A673 (cell line): ENCODE measurements around the gene PAM16. TPM values are rescaled to one million over a fixed set of nuclear protein-coding genes. Genes with fewer than 3 reads are reported as not detected.
A peak's percentile ranks its signal among the peaks of the same experiment; 100 is the strongest.

Experiments used
- BruUV-seq: library from RNA; stranded (reverse); fragments of 400-500 nt; replicated peaks from 2 replicates; lab custom pipeline; 2021; lab: Mats Ljungman, UMichigan
- CTCF ChIA-PET: fragments of 300-600 bp; sonication (Branson Sonifier 250); formaldehyde crosslinking; loops from one replicate; lab custom pipeline; 2022; ENCODE audit warnings: antibody characterized with exemption; lab: Charles Lee
- POLR2A ChIA-PET: fragments of 300-600 bp; sonication (Branson Sonifier 250); formaldehyde crosslinking; loops from one replicate; lab custom pipeline; 2022; ENCODE audit warnings: antibody characterized with exemption; ENCODE audit not compliant: low non-redundant PET; lab: Charles Lee
- DNase-seq: peaks from one replicate; pipeline ENCODE4 v3.0.0-alpha.2; 2015; ENCODE audit warnings: low spot score
- H3K27ac ChIP-seq: fragments of 200-600 bp; sonication (generic); 2 replicates; pipeline ENCODE4 v1.5.1; 2016; ENCODE audit warnings: mixed run types, low read depth, mild to moderate bottlenecking, mixed read lengths, antibody characterized with exemption, low read length; ENCODE audit not compliant: poor library complexity, severe bottlenecking
- H3K27me3 ChIP-seq: fragments of 200-600 bp; sonication (generic); replicated peaks from 2 replicates; pipeline ENCODE4 v1.6.1; 2017; ENCODE audit warnings: mixed run types, low read depth, mild to moderate bottlenecking, mixed read lengths, antibody characterized with exemption, low read length; ENCODE audit not compliant: insufficient read depth, poor library complexity
- H3K36me3 ChIP-seq: fragments of 200-600 bp; sonication (generic); 2 replicates; pipeline ENCODE4 v1.6.1; 2016; ENCODE audit warnings: mixed run types, mild to moderate bottlenecking, mixed read lengths, antibody characterized with exemption, low read length; ENCODE audit not compliant: insufficient read depth, poor library complexity, severe bottlenecking
- H3K4me1 ChIP-seq: fragments of 200-600 bp; sonication (generic); 2 replicates; pipeline ENCODE4 v1.6.1; 2017; ENCODE audit warnings: mixed run types, mild to moderate bottlenecking, mixed read lengths, antibody characterized with exemption, low read length; ENCODE audit not compliant: insufficient read depth, poor library complexity, severe bottlenecking
- H3K4me3 ChIP-seq: fragments of 200-600 bp; sonication (generic); 2 replicates; pipeline ENCODE4 v1.5.1; 2016; ENCODE audit warnings: low read depth, mixed run types, mild to moderate bottlenecking, mixed read lengths, low read length; ENCODE audit not compliant: poor library complexity, severe bottlenecking
- H3K9me3 ChIP-seq: fragments of 200-600 bp; sonication (generic); 2 replicates; pipeline ENCODE4 v1.6.1; 2016; ENCODE audit warnings: mixed run types, low read depth, mild to moderate bottlenecking, mixed read lengths, antibody characterized with exemption, low read length; ENCODE audit not compliant: poor library complexity, severe bottlenecking
- CTCF ChIP-seq: fragments of 300-800, 200-600 bp; sonication (generic); conservative IDR thresholded peaks from 2 replicates; pipeline ENCODE4 v1.5.1; 2017; ENCODE audit warnings: low read depth, mild to moderate bottlenecking, antibody characterized with exemption, low read length, moderate library complexity, mixed read lengths
- EZH2 ChIP-seq: fragments of 200-600 bp; sonication (generic); IDR thresholded peaks from 2 replicates; pipeline ENCODE4 v1.6.1; 2017; ENCODE audit warnings: borderline replicate concordance, low read depth, mild to moderate bottlenecking, mixed read lengths, antibody characterized with exemption, low read length; ENCODE audit not compliant: poor library complexity, severe bottlenecking
- intact Hi-C: fragments of 100-400 bp; cut with micrococcal nuclease; formaldehyde crosslinking; loops from one replicate; pipeline ENCODE4 v1.10.0; 2022; ENCODE audit not compliant: unreplicated experiment
- total RNA-seq: library from RNA; stranded (reverse); gene quantifications from 2 replicates; pipeline ENCODE4 v1.2.3, GENCODE V29; 2021

The PAM16 gene
- total RNA-seq, 1 experiment from 2014 or later: 90.3 TPM

DNA sequence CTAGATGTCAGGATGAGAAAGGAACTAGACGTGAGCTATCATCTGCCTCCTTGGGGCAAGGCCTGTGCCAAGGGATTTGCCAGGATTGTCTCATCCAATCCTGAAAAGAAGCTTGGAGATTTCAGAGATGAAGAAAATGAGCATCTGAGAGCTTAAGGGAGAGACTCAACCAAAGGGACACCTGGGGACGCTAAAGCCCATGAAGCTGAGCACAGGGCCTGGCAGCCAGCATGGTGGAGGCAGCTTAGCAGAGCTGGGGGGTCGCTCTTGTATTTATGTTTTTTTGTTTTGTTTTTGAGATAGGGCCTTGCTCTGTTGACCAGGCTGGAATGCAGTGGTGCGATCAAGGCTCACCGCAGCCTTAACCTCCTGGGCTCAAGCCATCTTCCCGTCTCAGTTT lies 53.6 kb downstream of the PAM16 start:
- no peaks in the 10 kb centered on the region for H3K27me3 ChIP-seq
- no peaks in the 10 kb centered on the region for H3K9me3 ChIP-seq
- TF ChIP-seq CTCF: no peak
- TF ChIP-seq EZH2: no peak
- CTCF ChIA-PET: no interaction called here
- intact Hi-C loops: no loop called here
- H3K4me3 ChIP-seq: no peak overlapping the region
- no peak for DNase-seq
- H3K4me1 ChIP-seq: peaks cover 22% of the 10 kb centered on the region
- no peaks in the 10 kb centered on the region for H3K36me3 ChIP-seq
- no TSS peak for BruUV-seq
- no peak overlapping the region for H3K27ac ChIP-seq
- POLR2A ChIA-PET: no interaction called here

GRCh38 chr16:4295581-4295980 lies 55.5 kb downstream of the PAM16 start:
- no peak for DNase-seq
- no peaks in the 10 kb centered on the region for H3K36me3 ChIP-seq
- peaks cover 22% of the 10 kb centered on the region for H3K4me1 ChIP-seq
- no peaks in the 10 kb centered on the region for H3K9me3 ChIP-seq
- TF ChIP-seq EZH2: no peak
- no peak for TF ChIP-seq CTCF
- no TSS peak for BruUV-seq
- no peak overlapping the region for H3K27ac ChIP-seq
- H3K4me3 ChIP-seq: no peak overlapping the region
- no peaks in the 10 kb centered on the region for H3K27me3 ChIP-seq
- ChIA-PET CTCF (no interaction called here), POLR2A (no interaction called here)
- intact Hi-C loops: no loop called here

- intact Hi-C loops: no loop called here
- Histone ChIP-seq H3K27me3 (no peaks in the 10 kb centered on the region), H3K27ac (peak overlapping the region; percentile 68), H3K4me1 (peaks cover 16% of the 10 kb centered on the region), H3K4me3 (no peak overlapping the region), H3K36me3 (no peaks in the 10 kb centered on the region), H3K9me3 (no peaks in the 10 kb centered on the region)
- TF ChIP-seq CTCF (no peak), EZH2 (no peak)
- peak; percentile 84 for DNase-seq
- ChIA-PET CTCF (interaction anchor here (0.5 to 0.9 kb wide), 2 partner anchors 46 to 109 kb away, joined by 4 read pairs; no protein-coding TSS in a partner anchor), POLR2A (no interaction called here)
- no TSS peak for BruUV-seq
Measured at GRCh38 chr16:4293822-4294457, 57.2 kb downstream of the PAM16 start.
